Stimulated activated naive B cell treated with anti-CD40 and anti-IgM and Interleukin-4, amounts not matched to agents 10 μg/mL and 1 μg/mL and 100 μg/mL, for 72 hours (primary cell): ENCODE results near the gene NCAM1.

Experiments used
- ATAC-seq, 2 donors: fragments of 150-1000 bp; cut with Tn5 transposase; replicated peaks; 2 replicates each; pipeline ENCODE4 v1.10.0; 2021; ENCODE audit warnings: moderate library complexity in 1 of 2
- DNase-seq: peaks from one replicate; pipeline ENCODE4 v3.0.0; 2021
- H3K27ac Mint-ChIP-seq: one replicate; pipeline ENCODE4 v1.8.0; 2022; ENCODE audit warnings: mild to moderate bottlenecking, mixed read lengths
- H3K27me3 Mint-ChIP-seq, 2 donors: one replicate each; pipeline ENCODE4 v1.8.0; 2022; ENCODE audit warnings: mixed read lengths in 2 of 2
- H3K36me3 Mint-ChIP-seq, 2 donors: one replicate each; pipeline ENCODE4 v1.8.0; 2022; ENCODE audit warnings: mixed read lengths in 2 of 2, mild to moderate bottlenecking in 1 of 2
- H3K4me1 Mint-ChIP-seq, 2 donors: one replicate each; pipeline ENCODE4 v1.8.0; 2022; ENCODE audit warnings: mixed read lengths in 2 of 2, mild to moderate bottlenecking in 1 of 2
- H3K4me3 Mint-ChIP-seq, 2 donors: one replicate each; pipeline ENCODE4 v1.8.0; 2022; ENCODE audit warnings: mild to moderate bottlenecking in 2 of 2, mixed read lengths in 2 of 2, moderate library complexity in 1 of 2
- H3K9me3 Mint-ChIP-seq, 2 donors: one replicate each; pipeline ENCODE4 v1.8.0; 2022; ENCODE audit warnings: mixed read lengths in 2 of 2, mild to moderate bottlenecking in 1 of 2

The NCAM1 gene

DNA sequence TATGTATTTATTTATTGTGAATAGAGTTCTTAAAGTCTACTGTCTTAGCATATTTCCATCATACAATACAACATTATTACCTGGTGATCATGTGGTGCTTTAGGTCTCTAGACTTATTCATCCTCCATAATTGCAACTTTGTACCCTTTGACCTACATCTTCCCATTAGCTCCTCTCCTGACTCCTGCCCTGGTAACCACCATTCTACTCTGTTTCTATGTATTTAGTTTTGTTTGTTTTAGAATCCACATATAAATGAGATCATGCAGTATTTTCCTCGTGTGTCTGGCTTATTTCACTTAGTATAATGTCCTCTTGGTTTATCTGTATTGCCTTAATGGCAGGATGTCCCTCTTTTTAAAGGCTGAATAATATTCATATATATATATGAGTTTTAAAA, 22.7 kb downstream of the NCAM1 start:
- no peak for DNase-seq

DNA sequence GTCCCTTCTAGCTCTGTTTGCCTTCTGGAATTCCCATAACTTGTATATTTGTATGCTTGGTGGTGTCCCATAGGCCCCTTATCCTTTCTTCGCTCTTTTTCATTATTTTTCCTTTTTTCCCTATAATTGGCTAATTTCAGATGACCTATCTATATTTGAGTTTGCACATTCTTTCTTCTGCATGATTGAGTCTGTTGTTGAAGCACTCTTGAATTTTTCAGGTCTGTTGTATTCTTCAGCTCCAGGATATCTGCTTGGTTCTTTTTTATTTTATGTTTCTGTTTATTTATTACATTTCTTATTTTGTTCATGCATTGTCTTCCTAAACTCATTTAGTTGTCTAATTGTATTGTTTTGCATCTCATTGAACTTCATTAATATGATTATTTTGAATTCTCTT, 28.0 kb downstream of the NCAM1 start:
- Mint-ChIP-seq H3K4me1 (no peaks in the 10 kb centered on the region), H3K36me3 (no peaks in the 10 kb centered on the region), H3K9me3 (peaks cover 23 to 24% of the 10 kb centered on the region in 2 donors), H3K27me3 (peaks cover 0 to 5% of the 10 kb centered on the region in 2 donors), H3K27ac (no peak overlapping the region), H3K4me3 (no peak overlapping the region)
- ATAC-seq (no peak), DNase-seq (no peak)

More for the DNA sequence above, 22.7 kb downstream of the NCAM1 start:
- H3K27ac Mint-ChIP-seq: no peak overlapping the region
- H3K36me3 Mint-ChIP-seq: no peaks in the 10 kb centered on the region
- no peaks in the 10 kb centered on the region for H3K27me3 Mint-ChIP-seq
- H3K4me1 Mint-ChIP-seq: no peaks in the 10 kb centered on the region
- H3K9me3 Mint-ChIP-seq: peaks cover 16 to 17% of the 10 kb centered on the region in 2 donors
- no peak overlapping the region for H3K4me3 Mint-ChIP-seq
- ATAC-seq: no peak

- Mint-ChIP-seq H3K27me3 (peaks cover 0 to 5% of the 10 kb centered on the region in 2 donors), H3K4me1 (no peaks in the 10 kb centered on the region), H3K27ac (no peak overlapping the region), H3K4me3 (no peak overlapping the region), H3K36me3 (no peaks in the 10 kb centered on the region), H3K9me3 (peaks cover 8% of the 10 kb centered on the region in 2 donors)
- ATAC-seq: no peak
- no peak for DNase-seq
Observed at GRCh38 chr11:112993808-112994207, 32.6 kb downstream of the NCAM1 start.

DNA sequence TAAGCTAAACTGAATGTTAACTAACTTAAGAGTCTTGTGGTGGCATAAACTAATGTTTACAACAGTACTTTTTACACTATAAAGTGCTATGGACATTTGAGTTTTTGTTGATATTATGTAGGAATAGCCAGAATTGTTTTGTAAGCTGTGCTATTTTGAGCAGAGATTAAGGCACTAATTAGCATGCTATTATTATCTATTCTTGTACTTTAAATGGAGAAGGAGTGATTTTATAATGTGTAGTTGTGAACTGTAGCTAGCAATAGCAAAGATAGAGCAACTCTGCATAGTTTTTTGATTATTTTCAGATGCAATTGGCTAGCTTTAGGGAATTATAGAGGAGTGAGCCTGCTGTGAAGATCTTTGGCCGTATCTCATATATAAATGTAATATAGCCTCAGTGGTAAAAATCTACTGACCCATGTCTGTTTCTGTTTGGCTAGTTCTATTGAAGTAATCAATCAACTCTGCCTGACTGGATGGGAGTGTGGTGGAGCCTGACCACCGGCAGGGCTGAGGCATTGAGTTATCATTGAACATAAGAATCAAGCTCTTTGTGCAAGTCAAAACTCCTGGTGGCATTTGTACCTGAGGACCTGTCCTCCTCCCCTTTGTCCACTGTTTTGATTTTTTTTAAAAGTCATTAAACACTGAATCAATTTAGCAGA, 34.3 kb downstream of the NCAM1 start:
- no peaks in the 10 kb centered on the region for H3K36me3 Mint-ChIP-seq
- no peaks in the 10 kb centered on the region for H3K4me1 Mint-ChIP-seq
- peaks cover 0 to 4% of the 10 kb centered on the region in 2 donors for H3K9me3 Mint-ChIP-seq
- no peak for DNase-seq
- peaks cover 0 to 5% of the 10 kb centered on the region in 2 donors for H3K27me3 Mint-ChIP-seq
- no peak overlapping the region for H3K4me3 Mint-ChIP-seq
- ATAC-seq: no peak
- no peak overlapping the region for H3K27ac Mint-ChIP-seq

- peaks cover 0 to 4% of the 10 kb centered on the region in 2 donors for H3K9me3 Mint-ChIP-seq
- H3K4me3 Mint-ChIP-seq: no peak overlapping the region
- peaks cover 0 to 5% of the 10 kb centered on the region in 2 donors for H3K27me3 Mint-ChIP-seq
- H3K4me1 Mint-ChIP-seq: no peaks in the 10 kb centered on the region
- H3K36me3 Mint-ChIP-seq: no peaks in the 10 kb centered on the region
- H3K27ac Mint-ChIP-seq: no peak overlapping the region
- ATAC-seq (no peak), DNase-seq (no peak)
Observed at GRCh38 chr11:112996994-112997393, 35.8 kb downstream of the NCAM1 start.

- DNase-seq: no peak
- Mint-ChIP-seq H3K4me1 (no peaks in the 10 kb centered on the region), H3K36me3 (no peaks in the 10 kb centered on the region), H3K27ac (no peak overlapping the region), H3K9me3 (peaks cover 0 to 4% of the 10 kb centered on the region in 2 donors), H3K27me3 (peaks cover 0 to 2% of the 10 kb centered on the region in 2 donors), H3K4me3 (no peak overlapping the region)
- no peak for ATAC-seq
Observed at GRCh38 chr11:112997857-112998466, 36.7 kb downstream of the NCAM1 start.

DNA sequence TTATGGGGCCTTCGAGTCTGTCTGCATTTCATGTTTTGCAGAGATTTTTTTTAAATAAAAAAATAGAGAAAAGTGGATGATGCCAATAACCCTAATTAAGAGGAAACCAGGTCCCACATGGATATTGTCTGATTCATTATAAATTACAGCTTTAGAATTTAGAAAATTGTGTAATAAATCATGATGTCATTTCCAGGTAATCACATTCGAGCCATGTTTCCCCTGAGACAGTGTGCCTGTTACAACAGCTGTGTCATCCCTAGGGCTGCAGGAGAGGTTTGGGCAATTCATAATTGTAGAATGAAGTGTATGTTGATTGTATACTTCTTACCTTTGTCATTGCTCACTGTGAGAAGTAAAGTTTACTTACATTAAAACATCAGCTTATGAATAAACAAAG, 38.3 kb downstream of the NCAM1 start:
- no peaks in the 10 kb centered on the region for H3K36me3 Mint-ChIP-seq
- DNase-seq: no peak
- H3K4me3 Mint-ChIP-seq: no peak overlapping the region
- H3K27me3 Mint-ChIP-seq: no peaks in the 10 kb centered on the region
- H3K27ac Mint-ChIP-seq: no peak overlapping the region
- peaks cover 0 to 1% of the 10 kb centered on the region in 2 donors for H3K9me3 Mint-ChIP-seq
- no peaks in the 10 kb centered on the region for H3K4me1 Mint-ChIP-seq
- no peak for ATAC-seq

- no peak overlapping the region for H3K27ac Mint-ChIP-seq
- no peak overlapping the region for H3K4me3 Mint-ChIP-seq
- no peaks in the 10 kb centered on the region for H3K36me3 Mint-ChIP-seq
Observed at GRCh38 chr11:113001709-113002108, 40.5 kb downstream of the NCAM1 start.

GRCh38 chr11:113006896-113007445, 45.8 kb downstream of the NCAM1 start:
- no peak for DNase-seq
- Mint-ChIP-seq H3K27ac (no peak overlapping the region), H3K4me1 (no peaks in the 10 kb centered on the region), H3K36me3 (no peaks in the 10 kb centered on the region), H3K27me3 (peaks cover 0 to 4% of the 10 kb centered on the region in 2 donors), H3K9me3 (peaks cover 0 to 5% of the 10 kb centered on the region in 2 donors), H3K4me3 (no peak overlapping the region)
- no peak for ATAC-seq

More at GRCh38 chr11:113001709-113002108, 40.5 kb downstream of the NCAM1 start:
- Mint-ChIP-seq H3K9me3 (peaks cover 1 to 5% of the 10 kb centered on the region in 2 donors), H3K4me1 (no peaks in the 10 kb centered on the region), H3K27me3 (no peaks in the 10 kb centered on the region)
- DNase-seq: no peak
- ATAC-seq: no peak

GRCh38 chr11:113014262-113015097, 53.3 kb downstream of the NCAM1 start:
- no peaks in the 10 kb centered on the region for H3K27me3 Mint-ChIP-seq
- DNase-seq: no peak
- H3K9me3 Mint-ChIP-seq: no peaks in the 10 kb centered on the region
- no peak overlapping the region for H3K27ac Mint-ChIP-seq
- no peak overlapping the region for H3K4me3 Mint-ChIP-seq
- no peaks in the 10 kb centered on the region for H3K4me1 Mint-ChIP-seq
- no peaks in the 10 kb centered on the region for H3K36me3 Mint-ChIP-seq
- ATAC-seq: no peak

GRCh38 chr11:113015098-113015455, 53.9 kb downstream of the NCAM1 start:
- no peaks in the 10 kb centered on the region for H3K36me3 Mint-ChIP-seq
- H3K9me3 Mint-ChIP-seq: no peaks in the 10 kb centered on the region
- ATAC-seq (no peak), DNase-seq (no peak)
- H3K27me3 Mint-ChIP-seq: no peaks in the 10 kb centered on the region
- no peak overlapping the region for H3K4me3 Mint-ChIP-seq
- H3K27ac Mint-ChIP-seq: no peak overlapping the region
- no peaks in the 10 kb centered on the region for H3K4me1 Mint-ChIP-seq

- H3K27me3 Mint-ChIP-seq: no peaks in the 10 kb centered on the region
- H3K4me3 Mint-ChIP-seq: no peak overlapping the region
- no peaks in the 10 kb centered on the region for H3K4me1 Mint-ChIP-seq
- no peak overlapping the region for H3K27ac Mint-ChIP-seq
- DNase-seq: no peak
- no peaks in the 10 kb centered on the region for H3K9me3 Mint-ChIP-seq
- H3K36me3 Mint-ChIP-seq: no peaks in the 10 kb centered on the region
- no peak for ATAC-seq
Observed at GRCh38 chr11:113016905-113017304, 55.7 kb downstream of the NCAM1 start.

DNA sequence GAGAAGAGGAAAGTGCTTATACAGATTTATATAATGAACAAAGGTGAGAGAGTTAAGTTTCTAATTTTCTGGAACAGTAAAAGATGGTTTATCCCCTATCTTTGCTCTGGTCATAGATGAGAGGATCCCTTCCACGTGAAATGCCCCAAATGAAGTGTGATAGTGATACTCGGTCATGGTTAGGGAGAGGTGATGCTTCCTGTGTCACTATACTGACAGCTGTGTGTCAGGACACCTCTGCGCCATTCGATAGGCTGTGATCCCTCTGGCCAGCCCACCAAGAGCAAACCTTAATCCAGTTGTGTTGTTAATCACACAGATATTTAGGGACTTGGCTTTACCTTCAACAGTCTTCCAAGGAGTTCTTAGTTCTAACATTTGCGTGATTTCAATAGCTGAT, 57.7 kb downstream of the NCAM1 start:
- H3K4me3 Mint-ChIP-seq: no peak overlapping the region
- DNase-seq: no peak
- no peaks in the 10 kb centered on the region for H3K9me3 Mint-ChIP-seq
- no peaks in the 10 kb centered on the region for H3K4me1 Mint-ChIP-seq
- no peak for ATAC-seq
- H3K36me3 Mint-ChIP-seq: no peaks in the 10 kb centered on the region
- H3K27me3 Mint-ChIP-seq: no peaks in the 10 kb centered on the region
- H3K27ac Mint-ChIP-seq: no peak overlapping the region

- Mint-ChIP-seq H3K27ac (no peak overlapping the region), H3K4me3 (no peak overlapping the region), H3K36me3 (no peaks in the 10 kb centered on the region), H3K9me3 (no peaks in the 10 kb centered on the region), H3K4me1 (no peaks in the 10 kb centered on the region), H3K27me3 (no peaks in the 10 kb centered on the region)
- no peak for DNase-seq
- no peak for ATAC-seq
Observed at GRCh38 chr11:113019711-113020110, 58.5 kb downstream of the NCAM1 start.
